LNCAP (cell line): ENCODE measurements around the gene CNKSR2.

Experiments used
- CTCF ChIP-seq: fragments of 450-650 bp; IDR thresholded peaks from 2 replicates; pipeline ENCODE4 v1.5.1; 2017; ENCODE audit warnings: mild to moderate bottlenecking

Gene CNKSR2

GRCh38 chrX:21400408-21401121, 26.3 kb downstream of the CNKSR2 start:
- TF ChIP-seq CTCF, result no peak

- TF ChIP-seq CTCF, result no peak
Observed at GRCh38 chrX:21408307-21408706, 34.1 kb downstream of the CNKSR2 start.

GRCh38 chrX:21408788-21409187, 34.6 kb downstream of the CNKSR2 start:
- no peak for TF ChIP-seq CTCF

- TF ChIP-seq CTCF, result no peak
Observed at GRCh38 chrX:21412029-21412428, 37.8 kb downstream of the CNKSR2 start.

- TF ChIP-seq CTCF, result no peak
Observed at GRCh38 chrX:21412883-21413282, 38.7 kb downstream of the CNKSR2 start.

GRCh38 chrX:21427086-21427485, 52.9 kb downstream of the CNKSR2 start:
- TF ChIP-seq CTCF, result no peak

GRCh38 chrX:21437036-21437435, 62.8 kb downstream of the CNKSR2 start:
- TF ChIP-seq CTCF, result no peak

- TF ChIP-seq CTCF, result no peak
Observed at GRCh38 chrX:21438792-21439191, 64.6 kb downstream of the CNKSR2 start.
